Neural progenitor cell (in vitro differentiated cells): ENCODE data around the gene CACHD1. TPM values are rescaled to one million over a fixed set of nuclear protein-coding genes. Genes with fewer than 3 reads are reported as not detected.

ENCODE experiments used
- DNase-seq: peaks from one replicate; pipeline ENCODE4 v3.0.0-alpha.2; 2016; ENCODE audit warnings: low spot score
- H2AFZ ChIP-seq: fragments of 200-600 bp; sonication (generic); replicated peaks from 2 replicates; pipeline ENCODE4 v1.6.1; 2016; ENCODE audit warnings: antibody characterized with exemption
- H3F3A ChIP-seq: fragments of 200-600 bp; sonication (generic); 2 replicates; pipeline ENCODE4 v1.6.1; 2016; ENCODE audit warnings: antibody characterized with exemption, low read depth
- H3K27ac ChIP-seq: fragments of 200-600 bp; sonication (generic); 2 replicates; pipeline ENCODE4 v1.5.1; 2016; ENCODE audit warnings: mild to moderate bottlenecking
- H3K27me3 ChIP-seq: fragments of 200-600 bp; sonication (generic); 2 replicates; pipeline ENCODE4 v1.6.1; 2016; ENCODE audit warnings: mild to moderate bottlenecking, moderate library complexity
- H3K36me3 ChIP-seq: fragments of 200-600 bp; sonication (generic); 2 replicates; pipeline ENCODE4 v1.5.1; 2016
- H3K4me1 ChIP-seq: fragments of 200-600 bp; sonication (generic); 2 replicates; pipeline ENCODE4 v1.6.1; 2016; ENCODE audit warnings: mixed run types
- H3K4me2 ChIP-seq: fragments of 200-600 bp; sonication (generic); 2 replicates; pipeline ENCODE4 v1.6.1; 2016
- H3K4me3 ChIP-seq: fragments of 200-600 bp; sonication (generic); 2 replicates; pipeline ENCODE4 v1.5.1; 2016
- H3K79me2 ChIP-seq: fragments of 200-600 bp; sonication (generic); 2 replicates; pipeline ENCODE4 v1.6.1; 2016; ENCODE audit warnings: low read depth
- H3K9ac ChIP-seq: fragments of 200-600 bp; sonication (generic); 2 replicates; pipeline ENCODE4 v1.6.1; 2016
- H3K9me3 ChIP-seq: fragments of 200-600 bp; sonication (generic); 2 replicates; pipeline ENCODE4 v1.5.1; 2016; ENCODE audit warnings: low read depth
- H4K20me1 ChIP-seq: fragments of 200-600 bp; sonication (generic); 2 replicates; pipeline ENCODE4 v1.6.1; 2016; ENCODE audit warnings: low read depth
- H3K27ac Mint-ChIP-seq: 3 replicates; pipeline ENCODE4 v1.8.0; 2021; ENCODE audit warnings: mixed read lengths
- H3K27me3 Mint-ChIP-seq: 2 replicates; pipeline ENCODE4 v1.8.0; 2022; ENCODE audit warnings: low read depth, mild to moderate bottlenecking, inconsistent platforms, moderate library complexity, mixed read lengths; ENCODE audit not compliant: insufficient read depth
- H3K36me3 Mint-ChIP-seq: 3 replicates; pipeline ENCODE4 v1.8.0; 2021; ENCODE audit warnings: mixed read lengths
- H3K4me1 Mint-ChIP-seq: 3 replicates; pipeline ENCODE4 v1.8.0; 2021; ENCODE audit warnings: mixed read lengths
- H3K4me3 Mint-ChIP-seq: 3 replicates; pipeline ENCODE4 v1.8.0; 2021; ENCODE audit warnings: mild to moderate bottlenecking, moderate library complexity, mixed read lengths
- H3K9me3 Mint-ChIP-seq: 3 replicates; pipeline ENCODE4 v1.8.0; 2020; ENCODE audit warnings: mixed read lengths
- EZH2 ChIP-seq: fragments of 200-600 bp; sonication (generic); IDR thresholded peaks from 2 replicates; pipeline ENCODE4 v1.6.1; 2017; ENCODE audit warnings: antibody characterized with exemption, mild to moderate bottlenecking, moderate library complexity
- EZH2phosphoT487 ChIP-seq: fragments of 200-600 bp; sonication (generic); IDR thresholded peaks from 2 replicates; pipeline ENCODE4 v1.6.1; 2017; ENCODE audit warnings: antibody characterized with exemption
- total RNA-seq: library from RNA; depleted of rRNA; stranded (reverse); fragments of >200 nt; gene quantifications from 2 replicates; pipeline ENCODE4 v1.2.3, GENCODE V29; 2015; ENCODE audit warnings: low replicate concordance
- TF ChIP-seq, protein P1 (sequence below): fragments of 200-600 bp; sonication (generic); IDR thresholded peaks from 2 replicates; pipeline ENCODE4 v1.5.1; 2017; ENCODE audit warnings: antibody characterized with exemption, mild to moderate bottlenecking

The CACHD1 gene
- total RNA-seq, 1 donor from 2014 or later: 61.0 TPM

DNA sequence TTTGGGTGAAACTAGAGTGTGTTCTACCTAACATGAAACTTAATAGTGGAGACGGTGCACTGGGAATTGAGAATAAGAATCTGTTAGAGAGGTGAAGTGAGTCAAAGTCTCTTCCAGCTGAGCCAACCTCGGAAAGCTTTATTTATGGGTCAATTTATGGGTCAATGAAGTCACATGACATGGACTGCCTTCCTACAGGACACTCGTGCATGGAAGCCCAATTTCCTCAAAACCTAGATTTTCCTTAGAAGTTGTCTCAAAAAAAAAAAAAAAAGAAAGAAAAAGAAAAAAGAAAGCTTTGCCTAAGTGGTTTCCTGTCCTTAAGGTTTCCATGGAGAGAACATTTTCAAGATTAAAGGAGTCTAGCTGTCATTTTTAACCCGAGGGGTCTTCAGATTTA, 26.7 kb downstream of the CACHD1 start:
- H3K27ac ChIP-seq: peak overlapping the region; percentile 58
- no peaks in the 10 kb centered on the region for H3K9me3 Mint-ChIP-seq
- H3K4me2 ChIP-seq: peak overlapping the region; percentile 82
- peaks cover 20% of the 10 kb centered on the region for H3K27me3 ChIP-seq
- no peaks in the 10 kb centered on the region for H3K36me3 ChIP-seq
- no peak overlapping the region for H3K4me3 ChIP-seq
- H3K9ac ChIP-seq: no peak overlapping the region
- H4K20me1 ChIP-seq: peaks cover 44% of the 10 kb centered on the region
- H2AFZ ChIP-seq: no peak overlapping the region
- H3K9me3 ChIP-seq: no peaks in the 10 kb centered on the region
- peak overlapping the region; percentile 98 for H3K27ac Mint-ChIP-seq
- peaks cover 56% of the 10 kb centered on the region for H3F3A ChIP-seq
- H3K27me3 Mint-ChIP-seq: peaks cover 2% of the 10 kb centered on the region
- peaks cover 12% of the 10 kb centered on the region for H3K36me3 Mint-ChIP-seq
- H3K4me3 Mint-ChIP-seq: peak overlapping the region; percentile 27
- peaks cover 62% of the 10 kb centered on the region for H3K4me1 ChIP-seq
- DNase-seq: no peak
- TF ChIP-seq, protein P1, sequence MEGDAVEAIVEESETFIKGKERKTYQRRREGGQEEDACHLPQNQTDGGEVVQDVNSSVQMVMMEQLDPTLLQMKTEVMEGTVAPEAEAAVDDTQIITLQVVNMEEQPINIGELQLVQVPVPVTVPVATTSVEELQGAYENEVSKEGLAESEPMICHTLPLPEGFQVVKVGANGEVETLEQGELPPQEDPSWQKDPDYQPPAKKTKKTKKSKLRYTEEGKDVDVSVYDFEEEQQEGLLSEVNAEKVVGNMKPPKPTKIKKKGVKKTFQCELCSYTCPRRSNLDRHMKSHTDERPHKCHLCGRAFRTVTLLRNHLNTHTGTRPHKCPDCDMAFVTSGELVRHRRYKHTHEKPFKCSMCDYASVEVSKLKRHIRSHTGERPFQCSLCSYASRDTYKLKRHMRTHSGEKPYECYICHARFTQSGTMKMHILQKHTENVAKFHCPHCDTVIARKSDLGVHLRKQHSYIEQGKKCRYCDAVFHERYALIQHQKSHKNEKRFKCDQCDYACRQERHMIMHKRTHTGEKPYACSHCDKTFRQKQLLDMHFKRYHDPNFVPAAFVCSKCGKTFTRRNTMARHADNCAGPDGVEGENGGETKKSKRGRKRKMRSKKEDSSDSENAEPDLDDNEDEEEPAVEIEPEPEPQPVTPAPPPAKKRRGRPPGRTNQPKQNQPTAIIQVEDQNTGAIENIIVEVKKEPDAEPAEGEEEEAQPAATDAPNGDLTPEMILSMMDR: no peak
- no peak for TF ChIP-seq EZH2phosphoT487
- TF ChIP-seq EZH2: no peak
- H3K79me2 ChIP-seq: peaks cover 82% of the 10 kb centered on the region
- H3K4me1 Mint-ChIP-seq: peaks cover 88% of the 10 kb centered on the region

DNA sequence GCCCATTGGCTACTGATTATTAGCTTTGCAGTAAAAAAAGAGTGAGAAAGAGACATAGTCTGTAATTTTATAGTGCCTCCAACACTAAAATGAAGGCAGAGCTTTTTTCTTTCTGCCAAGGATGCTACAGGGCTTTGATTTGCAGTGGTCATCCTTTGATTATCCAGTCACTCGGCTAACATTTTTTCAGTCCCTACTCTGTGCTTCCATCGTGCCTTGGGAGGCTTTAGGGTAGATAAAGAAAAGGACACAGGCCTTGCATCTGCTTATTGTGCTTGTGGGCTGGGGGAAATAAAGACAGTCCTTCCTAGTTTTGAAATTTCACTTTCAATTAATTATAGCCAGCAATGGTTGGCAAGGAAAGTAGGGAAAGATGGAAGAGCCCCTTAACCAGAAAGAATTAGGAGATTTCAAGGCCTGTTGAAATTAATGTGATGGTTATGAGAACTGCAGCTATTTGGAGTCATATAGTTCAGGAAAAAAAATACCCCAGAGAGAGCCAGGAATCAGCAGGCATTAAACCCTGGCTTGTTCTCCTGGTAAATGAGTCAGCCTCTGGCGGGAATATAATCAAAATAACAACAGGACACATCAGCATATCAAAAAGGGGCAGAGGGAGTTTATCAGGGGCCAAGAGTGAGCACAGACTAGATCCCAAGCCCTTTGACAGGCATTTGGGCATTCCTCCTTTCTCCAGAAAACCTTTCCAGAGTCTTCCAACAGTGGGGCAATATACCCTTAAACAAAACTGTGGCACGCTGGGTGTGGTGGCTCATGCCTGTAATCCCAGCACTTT, 27.4 kb downstream of the CACHD1 start:
- Histone ChIP-seq H2AFZ (no peak overlapping the region), H3K79me2 (peaks cover 82% of the 10 kb centered on the region), H3K36me3 (no peaks in the 10 kb centered on the region), H3K27ac (peak overlapping the region; percentile 58), H3K9me3 (no peaks in the 10 kb centered on the region), H3K4me2 (peak overlapping the region; percentile 82), H3K4me1 (peaks cover 66% of the 10 kb centered on the region), H3K27me3 (peaks cover 20% of the 10 kb centered on the region), H3K4me3 (no peak overlapping the region), H3F3A (peaks cover 49% of the 10 kb centered on the region), H4K20me1 (peaks cover 46% of the 10 kb centered on the region), H3K9ac (no peak overlapping the region)
- Mint-ChIP-seq H3K27ac (peak overlapping the region; percentile 98), H3K9me3 (no peaks in the 10 kb centered on the region), H3K27me3 (peaks cover 2% of the 10 kb centered on the region), H3K4me3 (peak overlapping the region; percentile 65), H3K36me3 (peaks cover 10% of the 10 kb centered on the region), H3K4me1 (peaks cover 91% of the 10 kb centered on the region)
- peak; percentile 44 for DNase-seq
- TF ChIP-seq EZH2phosphoT487 (no peak), EZH2 (no peak)
- TF ChIP-seq, protein P1: no peak

DNA sequence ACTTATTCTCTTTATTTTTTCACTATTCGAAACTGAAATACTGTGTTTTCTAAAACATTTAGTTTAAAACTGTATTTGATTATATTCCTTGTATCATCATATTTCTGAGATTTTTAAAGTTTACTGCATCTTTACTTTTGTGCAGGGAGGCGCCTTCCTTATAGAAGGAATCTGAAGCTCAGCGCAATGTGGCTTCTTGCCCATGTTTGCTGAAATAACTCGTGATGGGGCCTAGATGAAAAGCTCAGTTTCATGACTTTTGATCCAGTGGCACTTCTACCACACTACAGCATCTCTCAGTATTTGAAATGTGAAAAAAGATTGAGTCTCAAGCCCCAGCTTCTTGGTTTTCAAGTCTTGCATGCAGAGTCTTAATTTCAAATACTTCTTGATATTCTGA, 28.4 kb downstream of the CACHD1 start:
- peaks cover 20% of the 10 kb centered on the region for H3K27me3 ChIP-seq
- H3K36me3 ChIP-seq: no peaks in the 10 kb centered on the region
- Mint-ChIP-seq H3K4me3 (no peak overlapping the region), H3K27me3 (no peaks in the 10 kb centered on the region), H3K36me3 (peaks cover 10% of the 10 kb centered on the region), H3K9me3 (no peaks in the 10 kb centered on the region), H3K4me1 (peaks cover 91% of the 10 kb centered on the region), H3K27ac (peak overlapping the region; percentile 98)
- H3K4me2 ChIP-seq: no peak overlapping the region
- H3K4me3 ChIP-seq: no peak overlapping the region
- peaks cover 39% of the 10 kb centered on the region for H3F3A ChIP-seq
- H3K79me2 ChIP-seq: peaks cover 90% of the 10 kb centered on the region
- H2AFZ ChIP-seq: no peak overlapping the region
- peaks cover 67% of the 10 kb centered on the region for H3K4me1 ChIP-seq
- TF ChIP-seq, protein P1: no peak
- TF ChIP-seq EZH2 (no peak), EZH2phosphoT487 (no peak)
- no peaks in the 10 kb centered on the region for H3K9me3 ChIP-seq
- DNase-seq: no peak
- H3K27ac ChIP-seq: no peak overlapping the region
- H3K9ac ChIP-seq: no peak overlapping the region
- peaks cover 35% of the 10 kb centered on the region for H4K20me1 ChIP-seq
